ENCODE data around the gene CYB561.

Gene CYB561

GRCh38 chr17:63447471-63448009 lies 1.4 kb upstream of the CYB561 start:
- DNase-seq, result no peak

DNA sequence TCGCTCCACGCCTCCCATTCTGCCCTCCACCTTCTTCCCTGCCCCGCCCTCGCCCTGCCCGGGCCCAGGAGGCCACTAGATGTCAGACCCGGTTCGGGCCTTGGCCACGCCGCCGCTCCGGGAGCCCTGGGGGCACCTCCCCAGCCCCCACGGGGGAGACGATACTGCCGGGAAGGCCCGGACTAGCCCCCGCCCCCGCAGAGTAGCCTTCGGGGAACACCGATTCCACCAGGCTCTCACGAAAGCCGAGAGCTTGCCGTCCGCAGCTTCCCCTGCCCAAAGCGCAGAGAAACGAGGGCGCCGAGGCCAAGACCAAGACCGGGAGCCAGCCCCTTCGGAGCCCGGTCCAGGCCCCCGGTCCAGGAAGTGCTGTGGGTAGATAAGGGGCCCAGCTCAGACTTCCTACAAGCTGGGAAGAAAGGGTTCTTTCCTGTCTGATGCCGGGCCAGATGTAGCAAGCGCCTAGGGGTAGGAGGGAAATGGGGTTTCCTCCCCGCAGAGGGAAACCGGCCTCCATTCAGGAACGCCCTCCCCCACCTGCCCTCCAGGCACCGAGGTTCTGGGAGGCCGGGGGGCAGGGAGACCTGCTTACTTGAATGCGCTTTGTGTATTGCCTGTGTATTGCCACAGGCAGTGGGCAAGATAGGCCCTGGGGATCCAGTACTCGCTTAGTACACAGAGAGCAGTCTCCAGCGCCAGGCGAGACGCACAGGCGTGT lies 806 bp upstream of the CYB561 start:
- DNase-seq, result peak; percentile 40

- no peak for DNase-seq
Observed at GRCh38 chr17:63445571-63445953, 544 bp downstream of the CYB561 start.

DNA sequence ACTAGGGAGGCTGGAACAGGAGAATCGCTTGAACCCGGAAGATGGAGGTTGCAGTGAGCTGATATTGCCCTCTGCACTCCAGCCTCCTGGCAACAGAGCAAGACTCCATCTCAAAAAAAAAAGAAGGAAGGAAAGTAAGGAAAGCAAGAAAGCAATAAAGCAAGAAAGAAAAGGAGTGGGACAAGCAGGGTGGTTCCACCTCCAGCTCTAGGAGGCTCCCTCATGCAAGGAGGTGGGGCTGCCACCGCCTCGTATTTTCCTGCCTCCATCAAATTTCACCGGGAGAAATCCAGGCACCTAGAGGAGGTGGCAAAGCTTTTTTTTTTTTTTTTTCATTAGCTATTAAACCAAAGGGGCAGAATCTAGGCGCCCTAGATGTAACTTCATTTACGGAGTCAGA lies 1.0 kb downstream of the CYB561 start:
- no peak for DNase-seq

GRCh38 chr17:63444457-63444856 lies 1.6 kb downstream of the CYB561 start:
- DNase-seq, result no peak

DNA sequence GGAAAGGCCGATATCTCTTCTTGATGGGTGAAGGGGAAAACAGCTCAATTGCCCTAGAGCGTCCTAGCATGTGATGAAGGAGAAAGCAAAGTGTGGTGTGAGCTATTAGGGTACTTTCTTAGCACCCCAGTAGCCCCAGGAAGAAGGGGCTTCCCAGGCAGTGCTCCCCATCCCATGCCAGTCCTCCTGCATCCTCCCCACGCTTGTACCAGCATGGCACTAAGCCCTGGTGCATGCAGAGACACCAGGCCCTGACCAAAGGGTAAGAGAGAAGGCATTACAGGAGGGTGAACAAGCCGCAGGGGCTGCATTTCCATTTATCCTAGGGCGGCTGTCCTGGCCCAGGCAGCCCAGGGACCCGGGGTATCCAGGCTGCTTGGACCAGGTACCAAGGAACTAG lies 3.1 kb downstream of the CYB561 start:
- DNase-seq, result no peak

DNA sequence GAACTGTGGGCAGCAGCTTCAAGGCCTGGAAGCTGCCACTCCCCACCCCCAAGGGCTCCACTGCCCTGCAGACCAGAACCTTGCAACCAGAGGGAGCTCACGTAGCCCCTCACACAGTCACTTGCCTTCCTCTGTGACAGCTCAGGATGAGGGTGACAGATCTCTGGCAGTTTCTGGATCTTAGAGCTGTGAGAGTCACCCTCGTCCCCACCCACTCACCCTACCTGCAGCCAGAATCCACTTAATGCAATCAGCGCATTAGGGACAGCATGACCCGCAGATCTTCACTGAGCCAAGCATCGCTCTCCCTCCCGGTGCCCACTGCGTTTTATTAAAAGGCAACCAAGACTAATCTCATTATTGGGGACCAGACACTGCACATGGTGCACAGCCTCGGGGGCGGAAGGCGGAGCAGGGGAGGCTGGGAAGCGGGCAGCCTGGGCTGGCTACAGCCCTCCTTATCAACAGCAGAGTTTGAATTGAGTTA lies 3.5 kb downstream of the CYB561 start:
- no peak for DNase-seq

- DNase-seq, result no peak
Observed at GRCh38 chr17:63442074-63442473, 4.0 kb downstream of the CYB561 start.

- no peak for DNase-seq
Observed at GRCh38 chr17:63441654-63442053, 4.5 kb downstream of the CYB561 start.

- no peak for DNase-seq
Observed at GRCh38 chr17:63440770-63441335, 5.3 kb downstream of the CYB561 start.

- DNase-seq, result no peak
Observed at GRCh38 chr17:63440127-63440769, 5.9 kb downstream of the CYB561 start.

DNA sequence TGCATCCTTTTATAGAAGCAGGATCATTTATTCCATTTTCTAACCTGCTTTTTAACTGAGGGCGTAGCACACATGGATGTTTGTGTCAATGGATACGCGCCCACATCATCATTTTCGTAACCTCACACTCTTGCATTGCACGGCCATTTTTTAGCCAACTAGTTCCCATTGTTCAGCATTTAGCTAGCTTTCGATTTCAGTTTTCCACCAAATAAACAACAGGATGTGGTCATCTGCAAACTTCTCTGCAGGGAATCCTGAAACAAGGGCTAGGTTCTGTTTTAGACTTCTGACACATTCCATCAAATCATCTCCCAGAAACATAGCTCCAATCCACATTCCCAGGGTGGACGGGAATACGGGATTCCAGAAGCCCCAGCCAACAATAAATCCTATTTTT lies 6.4 kb downstream of the CYB561 start:
- DNase-seq, result no peak

GRCh38 chr17:63438092-63439051 lies 7.7 kb downstream of the CYB561 start:
- DNase-seq, result no peak

GRCh38 chr17:63437287-63438091 lies 8.6 kb downstream of the CYB561 start:
- DNase-seq, result no peak

GRCh38 chr17:63436523-63437110 lies 9.5 kb downstream of the CYB561 start:
- DNase-seq, result peak; percentile 43

DNA sequence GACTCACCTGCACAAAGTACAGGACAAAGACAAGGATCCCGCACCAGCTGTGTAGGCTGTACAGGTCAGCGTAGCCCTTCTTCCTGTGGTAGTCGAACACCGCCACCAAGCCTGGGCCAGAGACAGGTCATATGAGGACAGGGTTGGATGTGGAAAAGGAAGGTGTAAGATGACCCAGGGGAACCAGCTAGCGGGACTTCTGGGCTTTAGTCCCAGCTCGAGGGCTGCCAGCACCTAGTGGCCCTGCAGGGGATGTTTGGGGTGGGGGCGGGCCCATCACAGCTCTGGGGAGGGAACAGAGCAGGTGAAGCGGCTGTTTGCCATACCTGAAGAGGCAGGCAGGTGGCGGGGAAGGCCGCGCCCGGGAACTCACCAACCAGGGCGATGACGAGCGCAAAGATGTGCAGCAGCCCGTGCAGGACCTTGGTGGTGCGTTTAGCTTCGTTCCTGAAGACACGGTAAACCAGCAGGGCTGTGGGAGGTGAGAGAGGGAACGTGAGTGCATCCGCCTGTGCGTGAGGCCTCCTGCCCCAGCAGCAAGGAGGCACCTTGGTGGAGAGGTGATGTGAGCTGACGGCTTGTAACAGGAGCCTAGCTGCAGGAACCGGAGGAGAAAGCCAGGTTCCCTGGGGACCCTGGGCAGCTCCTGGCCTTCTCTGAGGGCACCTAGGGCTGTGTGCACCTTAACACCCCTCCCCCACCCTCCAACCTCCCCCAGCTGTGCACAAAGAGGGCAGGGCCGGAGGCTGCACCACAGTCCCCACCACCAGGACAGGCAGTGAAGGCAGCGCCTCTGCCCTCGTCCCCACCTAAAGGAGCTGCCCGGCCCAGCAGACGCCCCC lies 10.2 kb downstream of the CYB561 start:
- peak; percentile 77 for DNase-seq

DNA sequence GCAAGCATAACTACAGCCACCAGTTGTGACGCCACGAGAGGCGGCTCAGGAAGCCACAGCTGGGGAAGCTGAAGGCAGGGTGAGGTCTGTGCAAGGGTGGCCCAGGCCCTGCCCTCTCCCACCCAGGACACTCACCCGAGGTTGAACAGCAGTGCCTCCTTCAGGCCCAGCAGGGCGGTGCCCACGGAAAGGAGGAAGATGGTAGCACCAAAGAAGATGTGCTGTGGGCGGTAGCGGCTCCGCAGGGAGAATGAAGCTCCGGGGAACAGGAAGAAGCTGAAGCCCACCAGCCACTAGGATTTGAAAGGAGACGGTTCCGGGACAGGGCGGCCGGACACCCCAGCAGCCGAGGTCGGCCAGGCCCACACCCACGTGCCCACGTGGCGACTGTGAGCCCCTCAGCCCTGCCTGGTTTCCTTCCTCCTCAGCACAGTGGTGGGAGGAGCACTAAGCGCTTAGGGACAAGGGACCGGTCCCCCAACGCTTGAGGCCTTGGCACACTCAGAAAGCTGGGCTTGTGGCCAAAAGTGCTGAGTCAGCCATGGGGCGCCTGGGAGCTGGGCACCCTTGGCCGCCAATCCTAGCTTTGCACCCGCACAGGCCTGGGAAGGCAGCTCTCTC lies 11.0 kb downstream of the CYB561 start:
- DNase-seq, result no peak

DNA sequence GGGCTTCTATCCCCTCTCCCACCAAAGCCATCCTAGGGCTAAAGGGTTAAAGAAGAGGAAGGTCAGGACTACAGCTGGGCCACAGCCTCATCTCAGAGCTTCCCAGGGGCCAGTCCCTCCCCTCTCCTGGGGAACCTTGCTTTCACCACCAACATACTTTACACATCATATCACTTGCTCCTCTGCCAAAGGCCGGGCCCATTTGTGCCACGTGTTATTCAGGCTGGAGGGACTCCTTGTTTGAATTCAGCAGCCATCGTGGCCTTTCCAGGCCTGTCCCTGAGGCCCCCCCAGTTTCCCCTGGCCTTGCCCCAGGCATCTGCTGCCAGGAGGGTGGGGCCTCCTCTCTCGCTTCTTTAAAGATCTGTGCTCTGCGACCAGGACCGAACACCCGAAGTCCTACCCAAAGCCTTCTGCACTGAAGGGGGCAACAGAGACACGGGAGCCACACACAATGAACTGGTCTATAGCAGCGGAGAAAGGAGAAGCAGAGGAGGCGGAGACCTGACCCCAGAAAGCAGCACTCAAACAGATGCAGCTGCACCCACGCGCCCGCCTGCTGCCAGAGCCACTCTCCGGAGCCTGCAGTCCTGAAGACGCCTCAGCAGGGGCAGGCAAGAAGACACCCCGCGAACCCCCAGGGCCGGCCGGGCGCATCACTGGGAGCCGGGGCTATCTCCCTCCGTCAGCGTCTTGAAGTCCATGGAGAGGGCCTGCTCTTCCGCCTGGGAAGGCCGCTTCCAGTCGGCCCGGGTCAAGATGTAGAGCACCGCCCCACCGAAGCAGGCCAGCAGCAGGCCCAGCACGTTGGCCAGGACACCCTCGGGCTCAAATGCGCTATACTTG lies 12.1 kb downstream of the CYB561 start:
- no peak for DNase-seq

All from NCI-H2171 (cell line).